Activated CD4-positive, alpha-beta memory T cell treated with anti-CD3 and anti-CD28 coated beads for 36 hours (primary cell): ENCODE measurements around the gene UBAC1. TPM values are rescaled to one million over a fixed set of nuclear protein-coding genes. Genes with fewer than 3 reads are reported as not detected.
"Not testable (repeated sequence)": the region's sequence is repeated elsewhere in the genome, so short reads cannot be mapped to it uniquely, and the experiment has no call there.

Experiments used
- CTCF ChIA-PET: fragments of 350-600 bp; sonication (Branson Sonifier 250); formaldehyde crosslinking; loops from one replicate; lab custom pipeline; 2021; ENCODE audit warnings: antibody characterized with exemption, inconsistent platforms; lab: Charles Lee
- POLR2A ChIA-PET: fragments of 350-600 bp; sonication (Branson Sonifier 250); formaldehyde crosslinking; loops from one replicate; lab custom pipeline; 2021; ENCODE audit warnings: antibody characterized with exemption; lab: Charles Lee
- DNase-seq: peaks from one replicate; pipeline ENCODE4 v3.0.0-alpha.2; 2020
- H3K27ac Mint-ChIP-seq: one replicate; pipeline ENCODE4 v1.8.0; 2021; ENCODE audit warnings: mixed read lengths
- H3K27me3 Mint-ChIP-seq: one replicate; pipeline ENCODE4 v1.8.0; 2021; ENCODE audit warnings: mixed read lengths
- H3K36me3 Mint-ChIP-seq: one replicate; pipeline ENCODE4 v1.8.0; 2021; ENCODE audit warnings: mixed read lengths
- H3K4me1 Mint-ChIP-seq: one replicate; pipeline ENCODE4 v1.8.0; 2021; ENCODE audit warnings: low read depth, mixed read lengths
- H3K4me3 Mint-ChIP-seq: one replicate; pipeline ENCODE4 v1.8.0; 2021; ENCODE audit warnings: mild to moderate bottlenecking, mixed read lengths
- H3K9me3 Mint-ChIP-seq: one replicate; pipeline ENCODE4 v1.8.0; 2021; ENCODE audit warnings: mixed read lengths
- intact Hi-C: fragments of 100-400 bp; cut with micrococcal nuclease; formaldehyde crosslinking; loops from one replicate; pipeline ENCODE4 v1.15.1; 2023
- total RNA-seq, 2 experiments: library from RNA; stranded (reverse); gene quantifications; one replicate each; pipeline ENCODE4 v1.2.3, GENCODE V29; 2021

The UBAC1 gene
- total RNA-seq, 2 experiments from 2014 or later: 41.3 to 42.0 TPM

GRCh38 chr9:135893104-135893503, 68.1 kb downstream of the UBAC1 start:
- ChIA-PET CTCF (interaction anchor here (0.6 kb wide), 1 partner anchor 25 kb away, joined by 3 read pairs; no protein-coding TSS in a partner anchor), POLR2A (no interaction called here)
- Mint-ChIP-seq H3K36me3 (peaks cover 8% of the 10 kb centered on the region), H3K4me1 (peaks cover 79% of the 10 kb centered on the region), H3K4me3 (no peak overlapping the region), H3K27ac (no peak overlapping the region), H3K27me3 (no peaks in the 10 kb centered on the region), H3K9me3 (no peaks in the 10 kb centered on the region)
- DNase-seq: no peak
- intact Hi-C loops: no loop called here

DNA sequence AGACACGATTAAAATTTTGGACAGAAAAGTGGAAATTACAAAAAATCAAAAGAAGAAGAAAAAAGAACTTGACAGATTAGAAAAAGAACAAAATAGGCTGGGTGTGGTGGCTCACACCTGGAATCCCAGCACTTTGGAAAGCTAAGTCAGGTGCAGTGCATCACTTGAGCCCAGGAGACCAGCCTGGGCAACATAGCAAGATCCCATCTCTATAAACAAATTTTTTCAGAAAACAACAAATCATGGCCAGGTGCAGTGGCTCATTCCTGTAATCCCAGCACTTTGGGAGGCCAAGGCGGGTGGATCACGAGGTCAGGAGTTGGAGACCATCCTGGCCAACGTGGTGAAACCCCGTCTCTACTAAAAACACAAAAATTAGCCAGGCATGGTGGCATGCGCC, 68.8 kb downstream of the UBAC1 start:
- H3K4me3 Mint-ChIP-seq, POLR2A ChIA-PET, H3K27ac Mint-ChIP-seq, H3K36me3 Mint-ChIP-seq, H3K9me3 Mint-ChIP-seq, CTCF ChIA-PET, H3K27me3 Mint-ChIP-seq, intact Hi-C loops, DNase-seq: not testable (repeated sequence)
- peaks cover 80% of the 10 kb centered on the region for H3K4me1 Mint-ChIP-seq

DNA sequence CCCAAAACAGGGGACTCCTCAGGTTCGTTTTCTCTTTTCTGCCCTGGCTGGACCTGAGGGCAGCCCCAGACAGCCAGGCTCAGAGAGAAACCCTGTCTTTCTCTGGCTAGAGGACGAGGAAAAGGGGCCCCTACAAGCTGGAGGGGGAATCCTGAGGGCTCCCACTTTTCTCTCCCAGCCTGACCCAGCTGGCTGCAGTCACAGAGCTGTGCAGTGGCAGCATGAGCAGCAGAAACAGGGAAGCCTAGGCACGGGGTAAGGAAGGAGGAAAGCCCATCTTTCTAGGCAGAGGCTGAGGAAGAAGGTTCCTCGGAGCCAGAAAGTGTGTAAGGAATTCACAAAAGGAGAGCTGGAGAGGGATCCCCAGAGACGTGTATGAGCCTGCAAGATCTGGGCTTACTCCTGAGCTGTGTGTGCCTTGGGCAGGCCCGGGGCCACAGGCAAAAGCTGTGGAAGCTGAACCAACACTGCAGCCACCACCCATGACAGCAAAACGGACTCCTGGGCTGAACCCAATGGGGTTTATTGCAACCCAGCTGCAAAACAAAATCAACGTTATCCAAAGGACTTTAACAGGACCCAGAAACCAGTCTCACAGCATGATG, 70.0 kb downstream of the UBAC1 start:
- no peaks in the 10 kb centered on the region for H3K27me3 Mint-ChIP-seq
- CTCF ChIA-PET: no interaction called here
- intact Hi-C loops: no loop called here
- no peak for DNase-seq
- H3K27ac Mint-ChIP-seq: no peak overlapping the region
- peaks cover 2% of the 10 kb centered on the region for H3K36me3 Mint-ChIP-seq
- no peak overlapping the region for H3K4me3 Mint-ChIP-seq
- H3K9me3 Mint-ChIP-seq: no peaks in the 10 kb centered on the region
- H3K4me1 Mint-ChIP-seq: peaks cover 82% of the 10 kb centered on the region
- POLR2A ChIA-PET: no interaction called here

DNA sequence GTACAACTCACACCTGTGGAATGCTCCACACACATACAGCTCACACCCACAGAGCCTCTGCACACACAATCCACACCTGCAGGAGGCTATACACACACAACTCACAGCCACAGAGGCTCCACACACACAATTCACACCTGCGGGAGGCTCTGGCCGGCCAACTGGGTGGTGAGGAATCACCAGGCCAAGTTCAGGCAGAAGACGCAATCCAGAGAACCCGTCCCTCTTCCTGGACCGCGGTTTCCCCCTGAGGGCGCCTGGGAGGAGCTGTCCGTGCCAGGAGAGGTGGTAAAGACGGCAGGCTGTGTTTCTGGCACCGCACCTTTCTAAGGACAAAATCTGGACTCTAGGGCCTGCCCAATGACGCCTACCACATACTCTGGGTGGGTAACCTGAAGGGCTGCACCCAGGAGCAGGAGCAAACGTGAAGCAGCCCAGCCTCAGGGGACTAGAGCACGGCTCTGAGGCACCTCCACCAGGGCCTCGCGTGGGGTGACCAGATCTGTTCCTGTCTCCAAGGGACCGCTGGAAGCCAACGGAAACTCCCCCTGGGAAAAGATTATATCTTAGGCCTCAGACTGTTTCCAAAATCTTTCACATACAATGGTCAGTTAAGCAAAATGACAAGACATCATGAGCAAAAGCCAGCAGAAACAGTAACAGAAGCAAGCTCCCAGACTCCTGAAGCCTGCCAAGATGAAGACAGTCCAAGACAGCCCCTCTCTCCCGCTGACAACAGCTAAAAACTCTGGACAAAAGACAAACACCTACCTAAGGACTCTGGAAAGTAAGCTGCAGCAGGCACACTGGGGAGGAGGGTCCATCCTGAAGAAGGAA, 70.8 kb downstream of the UBAC1 start:
- intact Hi-C loops: no loop called here
- Mint-ChIP-seq H3K4me1 (peaks cover 85% of the 10 kb centered on the region), H3K27me3 (no peaks in the 10 kb centered on the region), H3K9me3 (no peaks in the 10 kb centered on the region), H3K27ac (no peak overlapping the region), H3K36me3 (peaks cover 2% of the 10 kb centered on the region), H3K4me3 (no peak overlapping the region)
- POLR2A ChIA-PET: interaction anchor here (1.4 kb wide), 1 partner anchor 8 kb away, joined by 4 read pairs; no protein-coding TSS in a partner anchor
- CTCF ChIA-PET: interaction anchor here (0.6 kb wide), 1 partner anchor 207 kb away, joined by 3 read pairs; no protein-coding TSS in a partner anchor
- no peak for DNase-seq

GRCh38 chr9:135889564-135890189, 71.5 kb downstream of the UBAC1 start:
- CTCF ChIA-PET: interaction anchor here (0.6 kb wide), 1 partner anchor 207 kb away, joined by 3 read pairs; no protein-coding TSS in a partner anchor
- no peaks in the 10 kb centered on the region for H3K36me3 Mint-ChIP-seq
- no peak for DNase-seq
- no peak overlapping the region for H3K4me3 Mint-ChIP-seq
- no peak overlapping the region for H3K27ac Mint-ChIP-seq
- no peaks in the 10 kb centered on the region for H3K27me3 Mint-ChIP-seq
- H3K9me3 Mint-ChIP-seq: no peaks in the 10 kb centered on the region
- POLR2A ChIA-PET: interaction anchor here (0.6 to 1.4 kb wide), 2 partner anchors 9 to 58 kb away, joined by 3 to 4 read pairs; no protein-coding TSS in a partner anchor
- intact Hi-C loops: no loop called here
- H3K4me1 Mint-ChIP-seq: peaks cover 85% of the 10 kb centered on the region

DNA sequence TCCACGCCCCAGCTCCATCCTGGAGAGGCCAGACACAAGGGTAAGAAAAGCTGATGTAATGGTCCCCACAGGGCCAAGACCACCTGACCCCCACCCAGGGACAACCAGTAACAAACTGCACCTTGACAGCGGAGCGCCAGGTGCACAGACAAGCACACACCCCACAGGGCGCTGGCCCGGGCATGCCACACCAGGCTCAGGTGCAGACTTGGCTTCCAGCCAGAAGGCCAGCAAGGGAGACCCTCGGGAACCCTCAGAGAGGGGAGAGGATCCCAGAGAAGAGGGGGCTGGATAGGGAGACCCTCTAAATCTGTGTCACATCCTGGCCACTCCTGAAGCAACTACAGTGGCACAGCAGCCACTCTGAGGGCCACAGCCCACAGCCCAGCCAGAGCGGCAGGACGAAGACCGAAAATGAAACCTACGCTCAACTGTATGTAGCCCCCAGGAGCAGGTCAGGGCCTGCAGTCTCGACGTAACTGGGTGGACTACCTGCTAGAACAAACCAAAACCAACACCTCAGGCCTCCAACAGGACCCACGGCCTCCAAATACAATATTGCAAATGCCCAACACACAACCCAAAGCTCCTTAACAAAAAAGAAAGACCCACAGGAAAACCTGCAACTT, 72.3 kb downstream of the UBAC1 start:
- POLR2A ChIA-PET: interaction anchor here (0.6 to 1.4 kb wide), 3 partner anchors 10 to 57 kb away, joined by 3 to 4 read pairs (median 4); no protein-coding TSS in a partner anchor
- intact Hi-C loops: no loop called here

DNA sequence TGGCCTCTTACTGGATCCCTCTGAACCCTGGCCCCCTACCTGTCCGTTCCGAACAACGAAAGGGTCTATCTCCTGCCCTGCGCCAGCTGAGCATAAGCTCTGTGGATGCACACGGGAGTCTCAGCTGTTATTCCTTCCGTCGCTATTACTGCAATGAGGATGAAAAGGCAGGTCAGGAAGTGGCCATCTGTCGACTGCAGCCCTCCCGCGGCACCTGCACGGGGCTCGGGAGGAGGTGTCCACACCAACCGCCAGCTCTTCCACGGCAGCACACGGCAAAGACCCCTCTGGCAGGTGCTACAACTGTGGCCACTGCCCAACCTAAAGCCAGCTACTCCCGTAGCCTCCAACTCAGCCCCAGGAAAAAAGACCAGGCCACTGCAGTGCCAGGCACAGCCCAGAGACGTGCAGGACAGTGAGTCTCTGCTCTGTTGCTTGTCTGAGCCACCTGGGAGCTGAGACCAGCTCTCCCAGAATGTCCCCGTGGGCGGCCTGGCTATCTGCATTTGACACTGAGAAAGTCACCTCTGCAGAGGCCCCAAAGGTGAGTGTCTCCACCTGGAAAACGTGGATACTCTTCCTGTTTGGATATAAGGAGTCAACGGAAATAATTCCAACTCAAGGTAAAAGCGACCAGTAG, 72.9 kb downstream of the UBAC1 start:
- Mint-ChIP-seq H3K27ac (no peak overlapping the region), H3K4me3 (no peak overlapping the region), H3K4me1 (peaks cover 87% of the 10 kb centered on the region)

More for the DNA sequence above, 72.3 kb downstream of the UBAC1 start:
- Mint-ChIP-seq H3K36me3 (no peaks in the 10 kb centered on the region), H3K27ac (no peak overlapping the region), H3K9me3 (no peaks in the 10 kb centered on the region), H3K27me3 (no peaks in the 10 kb centered on the region), H3K4me1 (peaks cover 87% of the 10 kb centered on the region), H3K4me3 (no peak overlapping the region)
- no peak for DNase-seq
- CTCF ChIA-PET: no interaction called here

DNA sequence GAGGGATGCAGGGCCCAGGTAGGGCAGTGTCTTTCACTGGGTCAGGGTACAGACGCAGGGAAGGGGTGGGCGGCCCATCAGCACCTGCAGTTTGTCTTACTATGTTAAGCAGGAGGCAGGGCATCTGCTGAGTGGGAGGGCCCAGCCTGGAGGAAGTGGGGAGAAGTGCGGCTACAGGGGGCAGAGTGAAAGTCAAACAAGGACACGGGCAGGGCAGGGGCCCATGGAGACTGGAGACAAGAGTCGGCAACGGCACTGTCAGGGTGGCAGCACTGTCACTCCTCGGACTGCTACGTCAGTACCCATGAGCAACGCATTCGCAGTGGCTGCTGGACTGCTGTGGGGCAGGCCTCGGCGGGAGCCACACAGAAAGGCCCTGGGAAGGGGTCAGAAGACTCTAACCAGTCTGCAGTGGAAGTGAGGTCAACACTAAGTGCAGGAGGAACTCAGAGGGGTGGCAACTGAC, 73.6 kb downstream of the UBAC1 start:
- H3K4me1 Mint-ChIP-seq: peaks cover 87% of the 10 kb centered on the region
- peak overlapping the region; percentile 80 for H3K27ac Mint-ChIP-seq
- peak overlapping the region; percentile 25 for H3K4me3 Mint-ChIP-seq
- no peaks in the 10 kb centered on the region for H3K36me3 Mint-ChIP-seq
- no peaks in the 10 kb centered on the region for H3K9me3 Mint-ChIP-seq
- peak; percentile 81 for DNase-seq
- H3K27me3 Mint-ChIP-seq: no peaks in the 10 kb centered on the region
- ChIA-PET CTCF (interaction anchor here (1.0 kb wide), 1 partner anchor 23 kb away, joined by 3 read pairs; no protein-coding TSS in a partner anchor), POLR2A (no interaction called here)
- intact Hi-C loops: loop anchor here (2.0 kb wide), 1 partner anchor 17 kb away; no protein-coding TSS in a partner anchor

More for the DNA sequence above, 72.9 kb downstream of the UBAC1 start:
- ChIA-PET POLR2A (interaction anchor here (1.1 kb wide), 1 partner anchor 11 kb away, joined by 4 read pairs; no protein-coding TSS in a partner anchor), CTCF (interaction anchor here (1.0 kb wide), 1 partner anchor 24 kb away, joined by 3 read pairs; no protein-coding TSS in a partner anchor)
- no peaks in the 10 kb centered on the region for H3K36me3 Mint-ChIP-seq
- no peak for DNase-seq
- no peaks in the 10 kb centered on the region for H3K9me3 Mint-ChIP-seq
- intact Hi-C loops: no loop called here
- H3K27me3 Mint-ChIP-seq: no peaks in the 10 kb centered on the region

DNA sequence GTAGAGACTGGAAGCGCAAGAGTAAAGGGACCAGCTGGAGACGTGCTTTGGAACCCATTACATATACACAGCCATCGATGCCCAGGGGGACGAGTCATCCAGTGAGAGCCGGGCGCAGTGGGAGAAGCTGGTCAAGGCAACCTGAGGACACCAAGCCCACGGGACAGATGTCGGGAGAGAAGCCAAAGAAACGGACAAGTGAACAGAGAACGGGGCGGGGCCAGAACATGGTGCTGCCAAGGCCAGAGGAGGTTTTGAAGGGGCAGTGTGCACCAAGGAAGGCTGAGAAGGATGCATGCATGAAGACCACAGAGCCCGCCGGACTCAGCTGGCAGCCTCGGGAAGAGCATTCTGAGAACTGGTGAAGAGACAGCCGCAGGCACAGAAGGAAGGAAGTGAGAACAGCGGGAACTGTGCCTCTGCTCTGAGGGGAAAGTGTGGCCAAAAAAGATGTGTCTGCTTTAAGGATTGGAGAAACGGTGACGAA, 74.1 kb downstream of the UBAC1 start:
- H3K9me3 Mint-ChIP-seq: no peaks in the 10 kb centered on the region
- H3K27ac Mint-ChIP-seq: peak overlapping the region; percentile 80
- H3K4me3 Mint-ChIP-seq: peak overlapping the region; percentile 25
- ChIA-PET POLR2A (no interaction called here), CTCF (no interaction called here)
- H3K36me3 Mint-ChIP-seq: peaks cover 2% of the 10 kb centered on the region
- H3K4me1 Mint-ChIP-seq: peaks cover 84% of the 10 kb centered on the region
- no peak for DNase-seq
- intact Hi-C loops: loop anchor here (2.0 kb wide), 1 partner anchor 18 kb away; no protein-coding TSS in a partner anchor
- H3K27me3 Mint-ChIP-seq: no peaks in the 10 kb centered on the region

DNA sequence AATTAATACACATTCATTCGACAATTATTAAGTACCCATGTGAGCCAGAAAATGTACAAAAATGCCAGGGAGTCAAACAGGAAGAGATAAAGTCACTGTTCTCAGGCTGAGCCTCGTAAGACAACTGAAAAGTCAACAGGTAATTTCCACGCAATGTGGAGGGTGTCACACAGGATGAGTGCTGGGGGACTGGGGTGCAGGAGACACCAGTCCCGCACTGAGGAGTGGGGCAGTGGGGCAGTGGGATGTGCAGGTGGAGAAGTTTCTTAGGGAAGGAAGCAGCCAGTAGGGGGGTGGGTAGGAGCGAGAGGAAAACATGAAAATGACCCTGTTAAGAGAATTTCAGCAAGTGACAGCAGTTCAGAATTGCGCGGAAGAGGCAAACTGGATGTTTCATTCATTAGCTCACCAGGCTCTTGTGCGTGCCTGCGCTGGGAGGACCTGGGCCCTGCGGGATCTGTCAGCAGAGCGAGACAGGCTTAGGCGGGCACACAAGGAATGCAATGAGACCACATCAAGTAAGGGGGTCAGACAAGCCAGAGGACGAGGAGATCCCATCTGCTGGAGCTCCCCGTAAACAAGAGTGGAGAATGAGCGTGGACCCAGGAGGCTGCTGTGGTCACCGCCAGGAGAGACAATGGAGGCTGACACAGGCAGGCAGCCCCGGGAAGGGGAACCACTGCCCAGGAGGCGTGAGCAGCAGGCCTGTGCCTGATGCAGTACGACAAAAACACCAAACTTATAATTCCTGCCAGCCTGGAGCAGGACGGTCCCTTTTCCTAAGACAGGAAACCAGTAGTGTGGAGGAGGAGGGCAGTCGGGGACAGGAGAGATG, 74.8 kb downstream of the UBAC1 start:
- ChIA-PET POLR2A (interaction anchor here (0.6 kb wide), 1 partner anchor 40 kb away, joined by 5 read pairs; no protein-coding TSS in a partner anchor), CTCF (interaction anchor here (1.0 kb wide), 1 partner anchor 39 kb away, joined by 3 read pairs; no protein-coding TSS in a partner anchor)
- Mint-ChIP-seq H3K27me3 (no peaks in the 10 kb centered on the region), H3K4me1 (peaks cover 78% of the 10 kb centered on the region), H3K9me3 (no peaks in the 10 kb centered on the region), H3K4me3 (no peak overlapping the region), H3K36me3 (peaks cover 6% of the 10 kb centered on the region), H3K27ac (peak overlapping the region; percentile 80)
- intact Hi-C loops: loop anchor here (2.0 kb wide), 1 partner anchor 18 kb away; no protein-coding TSS in a partner anchor
- no peak for DNase-seq
